VCaP (cell line): ENCODE data around the gene PACS1.

Experiments used
- H3K27ac ChIP-seq: fragments of 450-650 bp; 2 replicates; pipeline ENCODE4 v1.5.1; 2017
- TF ChIP-seq, protein P1 (sequence below): fragments of 450-650 bp; conservative IDR thresholded peaks from 2 replicates; pipeline ENCODE4 v1.5.1; 2017; ENCODE audit warnings: mild to moderate bottlenecking, moderate library complexity

Gene PACS1

DNA sequence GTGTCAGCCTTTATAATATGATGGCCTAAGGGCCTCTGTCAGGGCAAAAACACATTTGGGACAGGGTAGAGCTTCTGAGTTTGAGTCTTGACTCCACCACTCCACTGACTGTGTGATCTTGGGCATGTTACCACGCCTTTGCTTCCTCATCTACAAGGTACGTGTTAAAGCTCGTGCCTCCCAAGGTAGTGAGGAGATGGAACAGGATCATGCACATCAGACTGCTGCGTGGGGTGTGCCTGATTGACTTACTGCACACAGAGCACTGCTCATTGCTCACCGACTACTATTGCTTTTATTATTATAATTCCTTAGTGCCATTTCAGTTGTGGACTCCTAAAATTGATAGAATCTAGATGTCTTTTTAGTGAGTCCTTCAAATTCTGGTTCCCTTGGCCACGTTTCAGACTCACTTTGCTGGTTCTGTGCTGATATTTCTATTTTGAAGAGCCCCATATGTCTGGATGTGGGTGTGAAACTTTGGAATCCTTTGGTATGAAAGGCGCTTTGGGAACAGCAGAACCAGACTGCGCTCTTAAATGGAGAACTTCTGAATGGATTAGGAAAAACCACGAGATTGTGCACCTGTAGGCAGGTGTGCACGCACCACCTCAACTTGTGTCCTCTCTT lies 154.3 kb downstream of the PACS1 start:
- no peak overlapping the region for H3K27ac ChIP-seq
- TF ChIP-seq, protein P1, sequence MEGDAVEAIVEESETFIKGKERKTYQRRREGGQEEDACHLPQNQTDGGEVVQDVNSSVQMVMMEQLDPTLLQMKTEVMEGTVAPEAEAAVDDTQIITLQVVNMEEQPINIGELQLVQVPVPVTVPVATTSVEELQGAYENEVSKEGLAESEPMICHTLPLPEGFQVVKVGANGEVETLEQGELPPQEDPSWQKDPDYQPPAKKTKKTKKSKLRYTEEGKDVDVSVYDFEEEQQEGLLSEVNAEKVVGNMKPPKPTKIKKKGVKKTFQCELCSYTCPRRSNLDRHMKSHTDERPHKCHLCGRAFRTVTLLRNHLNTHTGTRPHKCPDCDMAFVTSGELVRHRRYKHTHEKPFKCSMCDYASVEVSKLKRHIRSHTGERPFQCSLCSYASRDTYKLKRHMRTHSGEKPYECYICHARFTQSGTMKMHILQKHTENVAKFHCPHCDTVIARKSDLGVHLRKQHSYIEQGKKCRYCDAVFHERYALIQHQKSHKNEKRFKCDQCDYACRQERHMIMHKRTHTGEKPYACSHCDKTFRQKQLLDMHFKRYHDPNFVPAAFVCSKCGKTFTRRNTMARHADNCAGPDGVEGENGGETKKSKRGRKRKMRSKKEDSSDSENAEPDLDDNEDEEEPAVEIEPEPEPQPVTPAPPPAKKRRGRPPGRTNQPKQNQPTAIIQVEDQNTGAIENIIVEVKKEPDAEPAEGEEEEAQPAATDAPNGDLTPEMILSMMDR: no peak

DNA sequence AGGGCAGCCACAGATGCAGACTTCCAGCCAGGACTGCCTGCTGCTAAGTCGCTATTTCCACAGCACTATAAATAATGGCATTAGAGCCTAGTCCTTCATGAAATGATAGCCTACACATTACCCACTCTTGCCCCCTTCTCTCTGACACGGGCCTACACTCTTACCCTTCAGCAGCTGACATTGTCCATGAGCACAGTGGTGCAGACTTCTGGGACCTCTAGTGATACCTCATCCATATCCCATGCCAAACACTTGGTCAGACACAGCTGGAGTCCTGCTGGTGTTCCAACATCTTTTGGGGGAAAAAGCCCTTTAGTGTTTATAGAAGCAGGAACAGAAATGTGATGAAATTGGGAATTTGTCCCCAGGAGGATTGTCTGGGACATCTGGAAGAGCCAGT lies 155.0 kb downstream of the PACS1 start:
- TF ChIP-seq, protein P1: no peak
- H3K27ac ChIP-seq: no peak overlapping the region

DNA sequence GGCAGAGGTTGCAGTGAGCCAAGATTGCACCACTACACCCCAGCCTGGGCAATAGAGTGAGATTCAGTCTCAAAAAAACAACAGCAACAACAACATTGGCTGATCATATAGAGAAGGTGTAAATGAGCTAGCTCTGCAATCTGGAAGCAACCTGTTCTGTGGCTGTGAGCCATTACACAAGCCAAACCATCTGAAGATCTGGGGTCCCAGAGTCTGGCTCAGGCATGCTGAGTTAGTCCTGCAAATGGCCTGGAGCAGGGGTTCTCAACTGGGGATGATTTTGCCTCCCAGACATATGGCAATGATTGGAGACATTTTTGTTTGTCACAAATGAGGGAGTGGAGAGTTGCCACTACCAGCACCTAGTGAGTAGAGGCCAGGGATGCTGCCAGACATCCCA lies 156.0 kb downstream of the PACS1 start:
- TF ChIP-seq, protein P1: no peak

DNA sequence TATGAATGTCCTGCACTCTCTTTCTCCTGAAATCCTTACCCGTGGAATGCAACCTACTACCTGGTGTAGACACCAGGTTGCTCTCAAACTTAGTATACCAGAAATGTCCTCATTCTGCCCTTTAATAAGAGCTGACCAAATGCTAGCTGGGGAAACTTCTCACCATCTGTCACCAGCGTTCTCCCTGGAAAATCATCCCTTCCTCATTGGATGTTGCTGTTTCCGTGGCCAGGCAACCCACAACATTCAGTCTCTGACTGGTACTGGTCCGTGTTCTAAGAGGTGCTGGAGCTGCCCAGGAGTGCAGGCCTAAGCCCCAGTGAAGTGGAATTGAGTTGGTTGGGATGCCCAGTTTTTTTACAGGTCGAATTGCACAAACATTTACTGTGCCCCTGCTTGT lies 157.6 kb downstream of the PACS1 start:
- TF ChIP-seq, protein P1: no peak
- H3K27ac ChIP-seq: no peak overlapping the region

More for the DNA sequence above, 156.0 kb downstream of the PACS1 start:
- no peak overlapping the region for H3K27ac ChIP-seq

DNA sequence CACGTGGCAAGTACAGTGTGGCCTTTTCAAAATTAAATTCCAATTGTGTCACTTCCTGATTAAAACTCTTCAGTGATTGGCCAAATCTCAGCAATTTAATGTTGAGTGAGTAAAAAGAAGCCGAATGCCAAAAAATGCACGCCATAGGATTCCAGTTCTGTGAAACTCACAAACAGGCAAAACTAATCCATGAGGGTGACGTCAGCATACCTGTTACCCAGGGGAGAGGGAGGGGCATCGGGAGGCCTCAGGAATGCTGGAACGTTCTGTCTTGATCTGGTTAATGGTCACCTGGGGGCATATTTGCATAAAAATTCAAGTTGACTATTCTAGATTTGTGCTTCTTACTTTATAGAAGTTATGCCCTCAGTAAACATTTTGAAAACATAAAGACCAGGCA lies 158.4 kb downstream of the PACS1 start:
- H3K27ac ChIP-seq: no peak overlapping the region
- TF ChIP-seq, protein P1: no peak

DNA sequence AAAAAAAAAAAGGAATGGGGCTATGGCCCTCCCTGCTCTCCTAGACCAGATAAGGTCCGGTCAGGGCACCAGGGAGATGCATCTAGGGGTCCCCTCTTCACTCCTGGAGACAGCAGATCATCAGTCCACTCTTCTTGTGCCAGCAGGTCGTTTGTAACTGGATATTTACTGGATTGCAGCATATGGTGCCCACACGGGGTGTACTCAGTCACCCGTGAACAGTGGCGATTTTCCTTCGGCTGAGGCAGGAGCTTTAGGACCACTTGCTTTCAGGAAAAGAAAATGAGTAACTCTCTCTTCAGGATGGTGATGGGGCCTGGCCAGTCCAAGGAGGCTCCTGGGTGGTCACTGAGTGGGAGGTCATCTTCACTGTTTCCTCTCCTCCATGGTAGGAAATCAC lies 160.1 kb downstream of the PACS1 start:
- H3K27ac ChIP-seq: no peak overlapping the region
- TF ChIP-seq, protein P1: no peak

DNA sequence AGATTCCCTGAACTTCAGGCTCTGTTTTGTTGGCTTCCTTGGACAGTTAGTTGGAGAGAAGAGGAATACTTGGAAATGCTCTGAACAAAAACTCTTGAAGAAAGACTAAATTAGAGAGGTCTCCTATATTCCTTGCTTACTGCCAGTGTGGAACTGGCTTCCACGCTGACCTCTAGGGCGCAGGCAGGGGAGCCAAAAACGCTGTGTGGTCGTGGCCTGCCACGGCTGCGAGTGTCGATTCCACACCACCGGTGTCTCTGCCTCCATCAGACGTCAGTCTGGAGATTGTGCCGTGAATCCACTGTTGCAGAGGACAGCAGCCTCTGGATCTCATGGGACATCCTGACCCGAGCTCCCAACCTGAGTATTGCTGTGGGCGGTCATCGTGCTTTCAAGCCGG lies 160.9 kb downstream of the PACS1 start:
- no peak overlapping the region for H3K27ac ChIP-seq
- TF ChIP-seq, protein P1: no peak
